HEK293 (cell line): ENCODE data around the gene MYOD1.

Source experiments
- CTCF ChIA-PET: fragments of 350-600 bp; formaldehyde crosslinking; extraction: SDS; loops from one replicate; lab custom pipeline; 2021; ENCODE audit warnings: antibody characterized with exemption; lab: Yijun Ruan, JAX
- POLR2A ChIA-PET: fragments of 300-600 bp; formaldehyde crosslinking; extraction: SDS; loops from one replicate; lab custom pipeline; 2020; ENCODE audit warnings: antibody characterized with exemption, inconsistent platforms; lab: Yijun Ruan, JAX
- H3K27ac ChIP-seq: fragments of 200-500 bp; sonication (Bioruptor generic); 2 replicates; pipeline ENCODE4 v1.5.1; 2014; ENCODE audit warnings: low read depth, low read length, control low read depth, inconsistent platforms; ENCODE audit errors: extremely low read depth
- H3K36me3 ChIP-seq, 2 experiments: fragments of 200-500 bp in 1 of 2; sonication (Bioruptor generic) in 1 of 2; 1 replicate in 1 of 2; 2 replicates in 1 of 2; pipeline ENCODE4 v1.5.1; 2014 to 2017; ENCODE audit warnings: inconsistent platforms in 2 of 2, low read length in 2 of 2; ENCODE audit not compliant: control insufficient read depth in 2 of 2, insufficient read depth in 1 of 2
- H3K4me1 ChIP-seq: fragments of 200-500 bp; sonication (Bioruptor generic); 2 replicates; pipeline ENCODE4 v1.5.1; 2014; ENCODE audit warnings: mild to moderate bottlenecking, low read length, inconsistent platforms; ENCODE audit not compliant: control insufficient read depth, insufficient read depth
- H3K4me3 ChIP-seq: 2 replicates; pipeline ENCODE4 v1.5.1; 2011; ENCODE audit warnings: low read depth, mild to moderate bottlenecking, control low read depth, low read length, moderate library complexity
- H3K9me3 ChIP-seq: fragments of 200-500 bp; sonication (Bioruptor generic); 2 replicates; pipeline ENCODE4 v1.5.1; 2014; ENCODE audit warnings: low read depth, low read length, inconsistent platforms; ENCODE audit not compliant: control insufficient read depth, insufficient read depth
- ATF2 ChIP-seq: fragments of 450-650 bp; formaldehyde crosslinking; IDR thresholded peaks from 2 replicates; pipeline ENCODE4 v1.5.1; 2016; ENCODE audit warnings: missing biosample characterization, missing genetic modification characterization, low read depth
- BCL6B ChIP-seq: fragments of 450-650 bp; formaldehyde crosslinking; IDR thresholded peaks from 2 replicates; pipeline ENCODE4 v1.5.1; 2017; ENCODE audit warnings: missing biosample characterization, missing genetic modification characterization
- CTCF ChIP-seq: fragments of 450-650 bp; formaldehyde crosslinking; IDR thresholded peaks from 2 replicates; pipeline ENCODE4 v1.5.1; 2016; ENCODE audit warnings: missing biosample characterization, missing genetic modification characterization
- KLF1 ChIP-seq: fragments of 450-650 bp; formaldehyde crosslinking; IDR thresholded peaks from 2 replicates; pipeline ENCODE4 v1.5.1; 2016; ENCODE audit warnings: missing biosample characterization, missing genetic modification characterization
- KLF9 ChIP-seq: fragments of 450-650 bp; formaldehyde crosslinking; IDR thresholded peaks from 2 replicates; pipeline ENCODE4 v1.5.1; 2016; ENCODE audit warnings: missing biosample characterization, missing genetic modification characterization, low read depth
- ZBTB1 ChIP-seq: fragments of 450-650 bp; formaldehyde crosslinking; IDR thresholded peaks from 2 replicates; pipeline ENCODE4 v1.5.1; 2016; ENCODE audit warnings: missing biosample characterization, missing genetic modification characterization
- ZBTB21 ChIP-seq: fragments of 450-650 bp; formaldehyde crosslinking; IDR thresholded peaks from 2 replicates; pipeline ENCODE4 v1.5.1; 2017; ENCODE audit warnings: missing biosample characterization, missing genetic modification characterization
- ZBTB48 ChIP-seq: fragments of 450-650 bp; formaldehyde crosslinking; IDR thresholded peaks from 2 replicates; pipeline ENCODE4 v1.5.1; 2016; ENCODE audit warnings: missing biosample characterization, missing genetic modification characterization
- ZFP41 ChIP-seq: fragments of 450-650 bp; formaldehyde crosslinking; IDR thresholded peaks from 2 replicates; pipeline ENCODE4 v1.5.1; 2016; ENCODE audit warnings: missing biosample characterization, missing genetic modification characterization, borderline replicate concordance
- ZNF10 ChIP-seq: fragments of 450-650 bp; formaldehyde crosslinking; IDR thresholded peaks from 2 replicates; pipeline ENCODE4 v1.5.1; 2017; ENCODE audit warnings: missing biosample characterization, missing genetic modification characterization
- ZNF155 ChIP-seq: fragments of 450-650 bp; formaldehyde crosslinking; IDR thresholded peaks from 2 replicates; pipeline ENCODE4 v1.5.1; 2016; ENCODE audit warnings: missing biosample characterization, missing genetic modification characterization
- ZNF19 ChIP-seq: fragments of 450-650 bp; formaldehyde crosslinking; IDR thresholded peaks from 2 replicates; pipeline ENCODE4; 2016; ENCODE audit warnings: missing biosample characterization, missing genetic modification characterization, low read depth
- ZNF2 ChIP-seq: fragments of 450-650 bp; formaldehyde crosslinking; IDR thresholded peaks from 2 replicates; pipeline ENCODE4 v1.5.1; 2016; ENCODE audit warnings: missing biosample characterization, missing genetic modification characterization
- ZNF280C ChIP-seq: fragments of 450-650 bp; formaldehyde crosslinking; IDR thresholded peaks from 2 replicates; pipeline ENCODE4 v1.5.1; 2016; ENCODE audit warnings: missing biosample characterization, missing genetic modification characterization
- ZNF398 ChIP-seq: fragments of 450-650 bp; formaldehyde crosslinking; IDR thresholded peaks from 2 replicates; pipeline ENCODE4 v1.5.1; 2017; ENCODE audit warnings: missing biosample characterization, missing genetic modification characterization
- ZNF518A ChIP-seq: fragments of 450-650 bp; formaldehyde crosslinking; conservative IDR thresholded peaks from 2 replicates; pipeline ENCODE4 v1.5.1; 2016; ENCODE audit warnings: low read depth, missing biosample characterization, missing genetic modification characterization
- ZNF530 ChIP-seq: fragments of 450-650 bp; formaldehyde crosslinking; IDR thresholded peaks from 2 replicates; pipeline ENCODE4 v1.5.1; 2016; ENCODE audit warnings: low read depth, missing biosample characterization, missing genetic modification characterization
- ZNF549 ChIP-seq: fragments of 450-650 bp; IDR thresholded peaks from 2 replicates; pipeline ENCODE4 v1.5.1; 2018; ENCODE audit warnings: missing biosample characterization, missing genetic modification characterization, mild to moderate bottlenecking, inconsistent platforms, moderate library complexity
- ZNF660 ChIP-seq: fragments of 450-650 bp; IDR thresholded peaks from 2 replicates; pipeline ENCODE4 v1.5.1; 2018; ENCODE audit warnings: missing biosample characterization, mild to moderate bottlenecking, missing genetic modification characterization
- ZNF747 ChIP-seq: fragments of 450-650 bp; formaldehyde crosslinking; IDR thresholded peaks from 2 replicates; pipeline ENCODE4 v1.5.1; 2016; ENCODE audit warnings: missing biosample characterization, missing genetic modification characterization
- ZNF76 ChIP-seq: fragments of 450-650 bp; formaldehyde crosslinking; IDR thresholded peaks from 2 replicates; pipeline ENCODE4; 2016; ENCODE audit warnings: low read depth, missing biosample characterization, missing genetic modification characterization, borderline replicate concordance
- ZNF768 ChIP-seq: fragments of 450-650 bp; formaldehyde crosslinking; IDR thresholded peaks from 2 replicates; pipeline ENCODE4 v1.5.1; 2018; ENCODE audit warnings: missing biosample characterization, mild to moderate bottlenecking, missing genetic modification characterization
- ZNF791 ChIP-seq: fragments of 450-650 bp; formaldehyde crosslinking; IDR thresholded peaks from 2 replicates; pipeline ENCODE4 v1.5.1; 2016; ENCODE audit warnings: missing biosample characterization, missing genetic modification characterization

The MYOD1 gene

GRCh38 chr11:17734986-17735817 is 15.8 kb downstream of the MYOD1 start:
- peak overlapping the region; percentile 24; the same call in 1 of the 2 replicates for H3K27ac ChIP-seq
- POLR2A ChIA-PET: interaction anchor here (0.6 kb wide), 1 partner anchor 8 kb away, joined by 3 read pairs; no protein-coding TSS in a partner anchor
- H3K9me3 ChIP-seq: no peaks in the 10 kb centered on the region
- no peaks in the 10 kb centered on the region for H3K4me1 ChIP-seq
- H3K36me3 ChIP-seq: no peaks in the 10 kb centered on the region
- CTCF ChIA-PET: interaction anchor here (0.6 to 7.8 kb wide), 6 partner anchors 13 to 247 kb away, joined by 3 to 357 read pairs (median 4); no protein-coding TSS in a partner anchor
- H3K4me3 ChIP-seq: peak overlapping the region; percentile 53
- TF ChIP-seq ZNF76 (tag by site-specific recombination): no peak
- no peak for TF ChIP-seq ZNF280C (tag by site-specific recombination)
- no peak for TF ChIP-seq ZNF10
- TF ChIP-seq ZNF518A (tag by site-specific recombination): no peak
- TF ChIP-seq ZFP41: no peak
- no peak for TF ChIP-seq ATF2 (tag by site-specific recombination)
- no peak for TF ChIP-seq ZNF19
- TF ChIP-seq ZBTB1 (tag by site-specific recombination): no peak
- no peak for TF ChIP-seq CTCF
- TF ChIP-seq ZNF530: no peak
- TF ChIP-seq ZNF2 (tag by site-specific recombination): no peak
- TF ChIP-seq ZNF747 (tag by site-specific recombination): no peak
- TF ChIP-seq ZNF549: no peak
- TF ChIP-seq ZBTB21 (tag by site-specific recombination): no peak
- no peak for TF ChIP-seq ZNF791 (tag by site-specific recombination)
- peak; percentile 10; the same call in 1 of the 2 replicates for TF ChIP-seq ZNF660
- 0 out of 2 replicates have a peak, but pooled peaks have one; percentile 11 for TF ChIP-seq KLF1 (tag by site-specific recombination)
- TF ChIP-seq BCL6B: no peak
- no peak for TF ChIP-seq ZNF768 (tag by site-specific recombination)
- 0 out of 2 replicates have a peak, but pooled peaks have one; percentile 14 for TF ChIP-seq KLF9 (tag by site-specific recombination)
- no peak for TF ChIP-seq ZNF155 (tag by site-specific recombination)
- TF ChIP-seq ZNF398: no peak
- no peak for TF ChIP-seq ZBTB48
